Effector memory CD4-positive, alpha-beta T cell (primary cell): ENCODE results near the gene ADCY7.

Experiments
- DNase-seq, 3 donors: peaks; one replicate each; pipeline ENCODE4 v3.0.0-alpha.2; 2020
- H3K27ac ChIP-seq: 2 replicates; pipeline ENCODE4 v1.7.0; 2013; ENCODE audit warnings: mild to moderate bottlenecking, low read length, moderate library complexity; ENCODE audit not compliant: insufficient read depth, poor library complexity, severe bottlenecking
- H3K27me3 ChIP-seq: replicated peaks from 2 replicates; pipeline ENCODE4 v1.7.0; 2013; ENCODE audit warnings: mild to moderate bottlenecking, low read length; ENCODE audit not compliant: insufficient read depth, control insufficient read depth, poor library complexity, severe bottlenecking
- H3K36me3 ChIP-seq: 2 replicates; pipeline ENCODE4 v1.7.0; 2013; ENCODE audit warnings: mild to moderate bottlenecking, low read length, moderate library complexity; ENCODE audit not compliant: control insufficient read depth, insufficient read depth
- H3K4me1 ChIP-seq: 2 replicates; pipeline ENCODE4 v1.7.0; 2013; ENCODE audit warnings: low read length, mild to moderate bottlenecking; ENCODE audit not compliant: control insufficient read depth, insufficient read depth, poor library complexity, severe bottlenecking
- H3K4me3 ChIP-seq: 2 replicates; pipeline ENCODE4 v1.7.0; 2013; ENCODE audit warnings: low read length, low read depth, mild to moderate bottlenecking; ENCODE audit not compliant: insufficient read depth, poor library complexity, severe bottlenecking
- H3K9me3 ChIP-seq: 2 replicates; pipeline ENCODE4 v1.7.0; 2013; ENCODE audit warnings: mild to moderate bottlenecking, low read length, moderate library complexity; ENCODE audit not compliant: control insufficient read depth

ADCY7 gene

DNA sequence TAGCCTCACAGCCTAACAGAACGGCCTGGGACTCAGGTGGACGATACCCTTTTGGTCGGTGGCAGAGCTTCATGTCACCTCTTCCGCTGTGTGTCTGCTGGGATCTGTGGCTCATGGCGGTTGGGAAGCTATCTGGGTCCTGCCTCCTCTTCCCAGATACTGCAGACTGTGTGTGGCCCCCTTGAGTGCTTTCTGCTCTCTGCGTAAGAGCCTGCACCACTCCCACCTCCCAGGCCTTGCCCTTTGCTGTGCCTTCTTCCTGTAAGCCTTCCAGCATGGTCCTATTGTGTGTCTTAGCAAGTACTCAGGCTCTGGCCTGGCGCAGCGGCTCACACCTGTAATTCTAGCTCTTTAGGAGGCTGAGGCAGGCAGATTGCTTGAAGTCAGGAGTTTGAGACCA, 17.5 kb upstream of the ADCY7 start:
- Histone ChIP-seq H3K4me1 (peaks cover 14% of the 10 kb centered on the region), H3K27ac (no peak overlapping the region)

DNA sequence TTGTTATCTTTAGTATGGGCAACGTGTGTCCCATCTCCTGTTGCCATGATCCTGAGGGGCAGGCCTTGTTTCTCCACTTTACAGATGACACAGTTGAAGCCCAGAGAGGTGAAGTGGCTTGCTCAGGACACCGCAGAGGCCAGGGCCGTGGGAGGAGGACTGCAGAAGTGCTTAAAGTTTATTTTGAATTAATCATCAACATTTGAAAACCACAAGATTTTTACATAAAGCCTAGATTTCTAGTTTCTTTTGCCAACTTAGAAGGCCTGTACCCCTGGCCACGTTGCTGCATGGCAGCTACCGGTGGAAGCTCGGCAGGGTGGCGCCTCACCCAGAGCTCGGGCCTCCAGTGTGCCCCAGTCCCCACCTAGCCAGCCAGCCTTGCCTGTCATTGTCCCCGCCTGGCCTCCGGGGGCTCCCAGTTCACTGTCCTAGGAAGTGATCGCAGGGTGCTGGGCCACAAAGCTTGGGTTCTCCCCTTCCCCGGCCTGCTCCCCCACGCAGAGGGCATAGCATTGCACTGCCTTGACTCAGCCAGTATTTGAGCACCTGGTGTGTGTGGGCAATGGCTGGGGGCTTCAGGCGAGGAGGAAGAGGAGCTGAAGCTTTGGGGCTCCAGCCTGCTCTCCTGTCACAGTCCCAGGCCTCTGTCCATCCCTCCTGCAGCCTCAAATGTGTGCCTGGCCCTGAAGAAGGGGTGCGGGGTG, 14.8 kb upstream of the ADCY7 start:
- DNase-seq = no peak
- Histone ChIP-seq H3K4me3 (no peak overlapping the region), H3K36me3 (no peaks in the 10 kb centered on the region), H3K4me1 (peaks cover 4% of the 10 kb centered on the region), H3K9me3 (no peaks in the 10 kb centered on the region), H3K27ac (no peak overlapping the region), H3K27me3 (no peaks in the 10 kb centered on the region)

More for the DNA sequence above, 17.5 kb upstream of the ADCY7 start:
- Histone ChIP-seq H3K4me3 (no peak overlapping the region), H3K9me3 (no peaks in the 10 kb centered on the region), H3K27me3 (no peaks in the 10 kb centered on the region), H3K36me3 (no peaks in the 10 kb centered on the region)
- DNase-seq = no peak

DNA sequence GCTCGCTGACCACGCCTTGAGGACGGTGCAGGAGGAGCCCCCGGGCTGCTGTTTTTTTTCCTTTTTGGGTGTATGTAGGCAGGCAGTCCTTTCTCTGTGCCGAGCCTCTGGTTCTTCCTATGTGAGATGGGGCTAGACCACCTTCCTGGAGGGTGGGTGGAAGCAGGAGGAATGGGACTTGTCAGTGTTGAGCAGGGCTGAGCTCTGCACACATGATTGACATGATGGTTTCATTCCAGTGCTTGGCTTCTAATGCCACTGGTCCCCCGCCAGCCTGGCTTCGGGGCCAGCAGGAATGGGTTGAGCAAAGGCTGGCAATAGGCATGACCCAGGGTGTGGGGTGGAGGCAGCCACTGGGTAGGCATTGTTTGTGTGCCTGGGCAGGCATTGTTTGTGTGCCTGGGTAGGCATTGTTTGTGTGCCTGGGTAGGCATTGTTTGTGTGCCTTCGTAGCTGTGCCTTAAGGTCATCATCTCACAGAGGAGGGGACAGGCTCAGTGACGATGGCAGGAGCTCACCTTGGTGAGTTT, 14.2 kb upstream of the ADCY7 start:
- H3K36me3 ChIP-seq = no peaks in the 10 kb centered on the region
- no peak for DNase-seq
- H3K27me3 ChIP-seq = no peaks in the 10 kb centered on the region
- no peaks in the 10 kb centered on the region for H3K4me1 ChIP-seq
- no peaks in the 10 kb centered on the region for H3K9me3 ChIP-seq
- H3K27ac ChIP-seq = no peak overlapping the region
- no peak overlapping the region for H3K4me3 ChIP-seq

DNA sequence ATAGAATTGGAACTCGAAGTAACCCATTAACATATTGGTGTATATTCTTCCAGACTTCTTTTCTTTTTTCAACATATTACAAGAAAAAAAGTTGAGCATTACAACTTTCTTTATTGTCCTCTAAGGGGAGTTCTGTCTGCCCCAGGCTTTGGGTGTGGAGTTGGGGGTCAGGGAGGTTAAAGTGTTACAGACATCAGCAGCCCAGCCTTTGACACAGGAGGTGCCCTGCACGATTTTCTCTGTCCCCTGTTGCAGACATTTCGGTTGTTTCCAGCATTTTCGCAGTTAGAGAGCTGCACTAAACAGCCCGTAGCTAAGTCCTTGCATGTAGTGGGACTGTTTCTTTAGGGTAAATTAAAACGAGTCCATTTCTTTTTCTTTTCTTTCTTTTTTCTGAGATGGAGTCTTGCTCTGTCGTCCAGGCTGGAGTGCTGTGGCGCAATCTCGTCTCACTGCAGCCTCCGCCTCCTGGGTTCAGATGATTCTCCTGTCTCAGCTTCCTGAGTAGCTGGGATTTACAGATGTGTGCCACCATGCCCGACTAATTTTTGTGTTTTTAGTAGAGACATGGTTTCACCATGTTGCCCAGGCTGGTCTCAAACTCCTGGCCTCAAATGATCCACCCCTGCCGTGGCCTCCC, 13.4 kb upstream of the ADCY7 start:
- Histone ChIP-seq H3K27ac (no peak overlapping the region), H3K36me3 (no peaks in the 10 kb centered on the region), H3K4me1 (no peaks in the 10 kb centered on the region), H3K4me3 (no peak overlapping the region), H3K27me3 (no peaks in the 10 kb centered on the region), H3K9me3 (no peaks in the 10 kb centered on the region)
- no peak for DNase-seq

DNA sequence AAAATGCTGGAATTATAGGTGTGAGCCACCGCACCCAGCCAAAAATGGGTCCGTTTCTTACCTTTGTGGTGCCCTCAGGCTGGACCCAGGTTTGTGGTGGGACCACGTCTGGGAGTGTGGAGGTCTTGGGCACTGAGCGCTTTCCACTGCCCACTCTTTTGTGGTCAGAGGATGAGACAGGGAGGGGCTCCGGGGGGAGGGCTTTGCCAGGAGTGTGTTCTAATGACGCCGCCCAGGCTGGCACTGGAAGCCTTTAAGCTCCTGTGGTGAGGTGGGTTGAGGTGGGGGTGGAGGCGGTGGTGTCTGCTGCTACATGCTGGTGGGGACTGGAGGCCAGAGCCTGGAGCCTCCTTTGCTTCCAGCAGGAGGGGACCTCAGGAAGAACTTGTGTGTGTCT, 12.8 kb upstream of the ADCY7 start:
- H3K27me3 ChIP-seq = no peaks in the 10 kb centered on the region
- no peak overlapping the region for H3K27ac ChIP-seq
- no peaks in the 10 kb centered on the region for H3K4me1 ChIP-seq
- H3K9me3 ChIP-seq = no peaks in the 10 kb centered on the region
- H3K4me3 ChIP-seq = no peak overlapping the region
- H3K36me3 ChIP-seq = no peaks in the 10 kb centered on the region
- DNase-seq = no peak

DNA sequence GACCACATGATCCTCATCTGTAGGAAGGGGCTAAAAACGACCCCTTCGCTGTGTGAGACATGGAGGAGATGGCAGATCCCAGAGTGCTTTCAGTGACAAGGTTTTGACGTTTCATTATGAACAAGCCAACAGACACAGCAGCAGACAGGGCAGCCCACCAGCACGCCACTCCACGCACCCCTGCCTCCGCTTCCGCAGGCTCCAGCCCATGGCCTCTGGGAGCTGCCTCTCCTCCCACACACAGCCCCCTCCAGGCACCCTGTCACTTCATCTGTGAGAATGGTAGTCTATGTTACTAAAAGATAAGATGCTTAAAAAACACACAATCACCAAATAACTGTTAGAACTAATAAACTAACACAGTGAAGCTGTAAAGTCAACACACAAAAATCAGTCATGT, 12.3 kb upstream of the ADCY7 start:
- DNase-seq = no peak
- Histone ChIP-seq H3K27me3 (no peaks in the 10 kb centered on the region), H3K4me1 (no peaks in the 10 kb centered on the region), H3K27ac (no peak overlapping the region), H3K4me3 (no peak overlapping the region), H3K9me3 (no peaks in the 10 kb centered on the region), H3K36me3 (no peaks in the 10 kb centered on the region)

DNA sequence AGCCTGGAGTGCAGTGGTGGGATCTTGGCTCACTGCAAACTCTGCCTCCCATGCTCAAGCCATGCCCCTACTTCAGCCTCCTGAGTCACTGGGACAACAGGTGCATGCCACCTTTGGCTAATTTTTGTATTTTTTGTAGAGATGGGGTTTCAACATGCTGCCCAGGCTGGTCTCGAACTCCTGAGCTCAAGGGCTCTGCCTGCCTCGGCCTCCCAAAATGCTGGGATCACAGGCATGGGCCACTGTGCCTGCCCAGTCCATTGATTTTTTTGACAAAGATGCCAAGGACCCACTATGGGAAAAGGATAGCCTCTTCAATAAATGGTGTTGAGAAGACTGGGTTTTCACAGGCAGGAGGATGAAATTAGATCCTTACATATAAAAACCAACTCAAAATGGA, 10.8 kb upstream of the ADCY7 start:
- H3K4me3 ChIP-seq = no peak overlapping the region
- H3K9me3 ChIP-seq = no peaks in the 10 kb centered on the region
- DNase-seq = no peak
- no peak overlapping the region for H3K27ac ChIP-seq
- H3K36me3 ChIP-seq = no peaks in the 10 kb centered on the region
- H3K4me1 ChIP-seq = no peaks in the 10 kb centered on the region
- no peaks in the 10 kb centered on the region for H3K27me3 ChIP-seq

DNA sequence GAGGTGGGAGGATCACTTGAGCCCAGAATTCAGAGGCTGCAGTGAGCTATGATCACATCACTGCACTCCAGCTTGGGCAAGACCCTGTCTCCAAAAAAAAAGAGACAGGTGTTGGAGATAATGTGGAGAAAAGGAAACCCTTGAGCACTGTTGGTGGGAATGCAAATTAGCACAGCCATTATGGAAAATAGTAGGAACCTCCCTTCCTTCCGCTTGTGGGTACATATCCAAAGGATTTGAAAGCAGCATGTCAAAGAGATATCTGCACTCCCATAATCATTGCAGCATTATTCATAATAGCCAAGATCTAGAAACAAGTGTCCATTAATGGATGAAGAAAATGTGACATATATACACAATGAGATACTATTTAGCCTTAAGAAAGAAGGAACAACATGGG, 9.7 kb upstream of the ADCY7 start:
- H3K36me3 ChIP-seq = no peaks in the 10 kb centered on the region
- no peak overlapping the region for H3K27ac ChIP-seq
- H3K27me3 ChIP-seq = no peaks in the 10 kb centered on the region
- DNase-seq = no peak
- H3K4me1 ChIP-seq = no peaks in the 10 kb centered on the region
- H3K9me3 ChIP-seq = no peaks in the 10 kb centered on the region
- no peak overlapping the region for H3K4me3 ChIP-seq

DNA sequence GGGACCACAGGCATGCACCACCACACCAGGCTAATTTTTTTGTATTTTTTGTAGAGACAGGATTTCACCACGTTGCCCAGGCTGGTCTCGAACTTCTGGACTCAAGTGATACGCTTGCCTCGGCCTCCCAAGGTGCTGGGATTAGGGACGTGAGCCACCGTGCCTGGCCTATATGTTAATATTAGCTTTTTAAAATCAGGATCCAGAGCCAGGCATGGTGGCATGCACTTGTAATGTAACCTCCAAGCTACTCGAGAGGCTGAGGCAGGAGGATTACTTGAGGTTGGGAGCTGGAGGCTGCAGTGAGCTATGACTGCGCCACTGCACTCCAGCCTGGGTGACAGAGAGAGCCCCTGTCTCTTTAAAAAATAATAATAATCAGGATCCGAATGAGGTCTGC, 8.5 kb upstream of the ADCY7 start:
- Histone ChIP-seq H3K4me1 (no peaks in the 10 kb centered on the region), H3K4me3 (no peak overlapping the region), H3K36me3 (no peaks in the 10 kb centered on the region), H3K27me3 (no peaks in the 10 kb centered on the region), H3K9me3 (no peaks in the 10 kb centered on the region), H3K27ac (no peak overlapping the region)
- no peak for DNase-seq

DNA sequence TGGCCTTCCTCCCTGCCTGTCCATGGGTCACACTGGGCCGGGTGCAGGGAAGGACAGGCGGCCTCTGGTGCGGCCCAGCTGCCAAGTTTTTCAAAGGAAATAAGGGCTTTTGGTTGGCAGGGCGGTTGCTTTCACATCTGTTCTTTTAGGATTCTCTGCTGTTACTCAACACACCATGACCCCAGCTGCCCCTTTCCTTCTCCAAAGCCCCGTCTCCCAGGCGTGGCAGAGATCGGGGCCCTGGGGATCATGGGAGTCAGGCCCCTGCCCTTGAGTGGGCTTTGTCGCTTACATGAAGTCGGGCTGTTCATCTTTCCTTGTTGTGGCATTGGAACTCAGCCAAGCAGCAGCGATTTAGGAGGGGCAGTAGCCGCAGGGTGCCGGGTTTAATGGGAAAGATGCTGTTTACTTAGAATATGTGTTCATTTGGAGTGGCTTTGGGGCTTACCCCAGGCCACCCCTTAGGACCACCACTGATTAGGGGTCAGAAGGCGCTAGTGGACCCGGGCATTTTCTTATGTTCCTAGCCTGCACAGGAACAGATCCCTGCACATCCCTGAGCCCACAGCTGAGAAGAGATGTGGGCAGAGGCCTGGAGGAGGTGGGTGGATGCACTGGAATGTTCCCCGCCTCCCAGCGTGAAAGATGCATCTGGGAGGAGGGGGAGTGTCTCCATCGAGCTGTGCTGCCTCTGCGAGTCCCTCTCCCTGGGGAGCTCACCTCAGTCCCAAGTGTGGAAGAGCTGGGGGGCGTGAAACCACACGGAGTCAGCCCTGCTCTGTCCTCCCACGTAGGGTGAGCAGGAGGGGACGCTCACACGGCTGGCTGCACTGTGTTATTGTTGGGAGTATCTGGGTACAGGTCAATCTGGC, 6.8 kb upstream of the ADCY7 start:
- Histone ChIP-seq H3K4me3 (no peak overlapping the region), H3K27me3 (no peaks in the 10 kb centered on the region), H3K9me3 (no peaks in the 10 kb centered on the region), H3K4me1 (no peaks in the 10 kb centered on the region), H3K27ac (no peak overlapping the region), H3K36me3 (no peaks in the 10 kb centered on the region)
- no peak for DNase-seq
